KBM-7 (cell line): ENCODE data around the gene MAST4.
A peak's percentile ranks its signal among the peaks of the same experiment; 100 is the strongest.

Source experiments
- DNase-seq: peaks from one replicate; pipeline ENCODE4 v3.0.0-alpha.2; 2015
- in situ Hi-C: fragments of 300-500 bp; cut with MboI; formaldehyde crosslinking; loops from 2 replicates; pipeline ENCODE4 v1.14.3; 2020; ENCODE audit warnings: low sequenced_read_pairs, low pct_unique_long_range_greater_than_20kb, mixed read lengths

Gene MAST4

DNA sequence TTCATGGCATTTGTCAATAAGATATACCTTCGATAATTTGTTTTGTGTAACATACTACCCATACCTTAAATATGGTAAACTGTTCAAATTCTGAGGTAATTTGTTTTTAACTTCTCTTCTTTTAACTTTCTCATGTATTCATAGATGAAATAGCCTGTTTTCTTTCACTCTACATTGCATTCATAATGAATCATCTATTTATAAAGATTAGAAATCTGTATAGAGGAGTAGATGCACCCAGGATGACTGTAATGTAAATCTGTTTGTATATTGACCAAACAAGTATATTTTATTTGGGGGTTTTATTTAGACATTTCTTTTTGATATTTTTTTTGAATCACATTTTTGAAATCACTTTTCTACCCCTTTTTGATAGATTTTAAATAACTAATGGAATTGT is 455.8 kb downstream of the MAST4 start:
- in situ Hi-C loops: no loop called here

DNA sequence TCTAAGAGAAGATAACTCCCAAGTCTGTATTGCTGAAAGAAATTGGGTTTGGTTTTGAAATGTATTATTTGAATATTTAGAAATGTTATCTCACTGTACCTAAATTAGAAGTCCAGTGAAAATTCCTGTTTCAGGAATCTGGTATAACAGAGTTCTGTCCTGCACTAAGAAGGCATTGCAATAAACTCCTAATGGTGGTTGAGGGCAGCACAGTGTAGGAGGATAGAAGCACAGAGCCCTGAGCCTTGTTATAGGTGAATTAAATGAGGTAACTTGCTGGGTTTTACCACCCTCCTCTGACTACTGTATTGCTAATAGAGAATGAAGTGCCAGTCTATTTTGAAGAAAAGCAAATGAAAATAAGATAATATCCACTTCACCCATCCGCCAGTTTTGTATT is 457.0 kb downstream of the MAST4 start:
- in situ Hi-C loops: no loop called here
- DNase-seq: no peak

More for the DNA sequence above, 455.8 kb downstream of the MAST4 start:
- no peak for DNase-seq

DNA sequence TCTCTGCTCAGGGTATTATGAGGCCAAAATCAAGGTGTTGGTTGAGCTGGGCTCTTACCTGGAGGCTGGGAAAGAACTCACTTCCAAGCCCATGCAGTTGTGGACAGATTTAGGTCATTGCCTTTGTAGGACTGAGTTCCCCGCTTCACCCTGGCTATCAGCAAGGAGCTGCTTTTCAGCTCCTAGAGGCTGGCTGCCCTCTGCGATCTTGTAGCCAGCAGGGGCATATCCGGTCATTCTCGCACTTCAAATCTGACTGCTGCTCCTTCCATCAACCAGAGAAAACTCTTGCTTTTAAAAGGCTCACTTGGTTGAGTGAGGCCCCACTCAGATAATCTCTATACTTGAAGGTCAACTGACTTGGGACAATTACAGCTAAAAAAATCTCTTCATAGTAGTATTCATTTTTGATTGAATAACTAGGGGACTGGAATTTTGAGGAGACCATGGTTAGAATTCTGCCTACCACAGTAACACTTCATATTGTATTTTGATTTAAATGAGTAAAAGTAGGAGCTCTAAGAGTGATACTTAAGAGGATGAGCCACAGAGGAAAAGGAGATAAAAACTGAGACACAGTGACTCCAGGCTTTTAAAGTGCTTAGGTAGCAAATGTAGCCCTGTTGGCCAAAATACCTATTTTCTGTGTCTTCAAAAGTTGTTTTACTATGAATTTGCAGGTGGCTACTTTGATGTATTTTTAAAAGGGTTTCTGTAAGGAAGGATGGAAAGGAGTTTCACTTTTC is 463.0 kb downstream of the MAST4 start:
- in situ Hi-C loops: no loop called here
- no peak for DNase-seq

DNA sequence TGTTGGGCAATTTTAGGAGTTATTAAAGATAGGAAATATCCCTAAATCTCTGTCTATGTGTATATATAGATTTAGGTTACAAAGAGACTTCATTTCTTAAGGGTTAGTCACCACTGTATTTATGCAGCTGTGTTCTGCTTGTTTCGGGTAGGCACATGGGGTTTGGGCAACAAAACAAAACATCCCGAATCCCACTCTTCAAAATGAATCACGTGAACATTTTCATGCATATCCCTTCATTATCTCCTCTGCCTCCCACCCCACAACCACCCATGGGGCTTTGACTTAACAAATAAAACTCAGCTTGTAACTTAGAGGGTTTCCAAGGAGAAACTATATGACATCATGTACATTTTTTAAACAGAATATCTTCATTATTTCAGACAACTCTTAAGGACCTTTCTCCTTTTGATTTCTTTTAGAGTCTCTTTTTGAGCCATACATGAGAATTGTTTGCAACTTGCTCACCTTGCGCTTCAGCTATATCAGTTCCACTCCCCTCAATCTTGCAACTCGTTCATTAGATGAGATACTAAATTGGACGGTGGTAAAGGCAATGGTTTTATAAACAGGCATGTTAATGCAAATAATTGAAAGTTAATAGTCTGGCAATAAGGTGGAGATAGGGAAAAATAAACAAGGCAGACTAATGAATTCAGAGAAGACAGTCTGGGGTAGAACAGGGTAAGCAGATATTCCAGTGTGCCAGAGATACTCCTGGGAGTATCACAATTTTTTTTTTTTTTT is 463.7 kb downstream of the MAST4 start:
- in situ Hi-C loops: no loop called here
- DNase-seq: no peak

DNA sequence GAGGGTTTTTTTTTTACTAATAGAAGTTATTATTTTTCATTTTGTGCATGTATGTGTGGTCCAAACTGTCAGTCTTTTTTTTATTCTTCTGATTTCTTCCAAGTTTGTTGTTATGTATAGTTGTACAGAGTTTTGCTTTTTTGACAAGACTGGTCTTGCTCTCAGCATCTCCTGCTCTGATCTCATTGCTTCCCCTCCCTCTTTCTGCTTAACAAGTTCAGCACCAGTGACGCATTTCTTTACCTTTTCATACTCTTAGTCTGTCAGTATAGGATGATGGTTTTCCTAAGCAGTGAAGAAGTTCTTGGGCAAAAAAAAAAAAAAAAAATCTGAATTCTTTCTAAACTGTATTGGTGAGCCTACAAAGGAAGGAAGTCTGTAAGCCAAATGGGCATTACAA is 465.3 kb downstream of the MAST4 start:
- in situ Hi-C loops: no loop called here
- no peak for DNase-seq

DNA sequence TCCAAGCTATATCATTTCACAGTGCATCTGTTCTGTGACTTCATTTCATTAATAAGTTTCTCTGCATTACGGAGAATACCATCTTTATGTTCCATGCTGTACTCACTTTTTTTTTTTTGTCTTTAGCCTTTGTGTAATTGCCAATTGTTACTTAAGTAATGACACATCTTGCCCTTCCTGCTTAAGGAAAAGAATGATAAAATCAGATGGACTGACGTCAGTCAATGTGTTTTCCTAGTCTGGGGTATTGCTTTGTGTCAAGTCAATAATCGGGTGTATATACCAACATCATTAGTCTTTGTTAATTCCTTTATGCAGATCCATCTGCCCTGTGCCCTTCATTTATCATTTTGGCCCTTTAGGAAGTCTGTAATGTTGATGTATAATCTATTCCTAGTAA is 466.9 kb downstream of the MAST4 start:
- DNase-seq: no peak
- in situ Hi-C loops: no loop called here

DNA sequence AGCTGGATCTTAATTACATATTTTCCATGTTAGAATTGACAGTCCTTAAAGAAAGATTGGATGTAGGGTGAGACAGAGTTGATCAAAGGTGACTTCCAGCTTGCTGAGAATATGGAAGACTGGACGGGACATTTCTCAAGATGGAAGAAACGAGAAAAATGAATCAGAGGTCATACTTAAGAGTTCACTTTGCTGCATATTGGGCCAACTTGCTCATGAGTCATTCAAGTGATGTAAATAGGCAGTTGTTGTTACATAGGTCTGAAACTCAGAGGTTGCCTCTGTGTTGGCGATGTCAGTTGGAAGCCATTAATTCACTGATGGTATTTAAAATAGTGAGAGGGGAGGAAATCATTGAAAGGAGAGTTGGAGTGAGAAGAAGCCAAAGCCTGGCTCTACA is 467.6 kb downstream of the MAST4 start:
- in situ Hi-C loops: no loop called here
- DNase-seq: no peak

DNA sequence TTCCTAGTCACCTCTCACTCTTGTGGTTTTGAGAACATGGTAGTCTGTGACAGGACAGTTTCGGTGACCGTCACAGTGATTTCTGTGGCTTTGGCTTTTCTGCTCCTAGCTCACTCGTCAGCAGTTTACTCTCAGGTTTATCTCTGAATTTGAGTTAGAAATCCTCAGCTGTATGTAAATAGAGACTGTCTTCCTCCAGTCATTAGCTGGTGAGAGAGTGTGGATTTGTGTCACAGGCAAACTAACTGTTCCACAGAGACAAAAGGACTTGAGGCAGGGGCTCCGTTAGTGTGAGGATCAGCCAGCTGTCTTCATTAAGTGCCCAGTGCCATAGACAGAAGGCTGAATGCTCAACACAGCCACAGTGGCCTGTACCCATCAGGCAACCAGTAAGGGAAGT is 469.0 kb downstream of the MAST4 start:
- in situ Hi-C loops: no loop called here
- no peak for DNase-seq

DNA sequence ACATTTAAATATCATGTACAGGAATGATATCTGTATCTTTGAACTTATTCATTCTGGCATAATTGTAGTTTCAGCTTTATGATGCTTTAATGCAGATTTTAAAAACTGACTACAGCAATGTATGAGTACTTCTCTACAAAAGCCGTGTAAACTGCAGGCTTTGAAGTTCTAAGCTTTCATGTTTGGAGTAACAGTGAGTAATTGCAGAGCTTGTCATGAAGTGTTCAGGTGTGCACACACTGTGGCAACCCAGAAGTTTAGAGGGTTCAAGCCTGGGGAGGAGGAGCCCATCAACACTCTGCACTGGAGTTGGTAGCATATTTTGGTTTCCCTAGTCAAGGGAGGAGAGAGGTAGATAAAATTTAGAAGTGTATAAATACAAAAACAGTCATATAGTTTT is 469.5 kb downstream of the MAST4 start:
- in situ Hi-C loops: no loop called here
- DNase-seq: no peak

DNA sequence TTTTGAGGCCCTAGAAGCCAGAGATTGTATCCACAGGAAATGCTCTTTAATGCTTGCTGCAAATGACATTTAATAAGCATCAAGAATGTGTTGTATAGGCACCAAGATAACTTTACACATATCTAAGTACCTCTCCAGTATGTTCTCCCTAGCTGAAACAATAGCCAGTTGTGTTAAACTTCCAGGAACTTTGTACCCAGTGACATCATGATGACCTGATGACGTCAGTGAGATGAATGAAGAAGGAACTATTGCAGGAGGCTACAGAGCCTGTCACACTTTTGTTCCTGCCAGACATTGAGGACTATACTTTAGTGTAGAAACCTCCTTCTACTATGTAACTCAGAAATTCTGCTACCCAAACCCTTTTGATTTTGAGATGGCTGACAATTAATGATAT is 470.6 kb downstream of the MAST4 start:
- DNase-seq: no peak
- in situ Hi-C loops: no loop called here

DNA sequence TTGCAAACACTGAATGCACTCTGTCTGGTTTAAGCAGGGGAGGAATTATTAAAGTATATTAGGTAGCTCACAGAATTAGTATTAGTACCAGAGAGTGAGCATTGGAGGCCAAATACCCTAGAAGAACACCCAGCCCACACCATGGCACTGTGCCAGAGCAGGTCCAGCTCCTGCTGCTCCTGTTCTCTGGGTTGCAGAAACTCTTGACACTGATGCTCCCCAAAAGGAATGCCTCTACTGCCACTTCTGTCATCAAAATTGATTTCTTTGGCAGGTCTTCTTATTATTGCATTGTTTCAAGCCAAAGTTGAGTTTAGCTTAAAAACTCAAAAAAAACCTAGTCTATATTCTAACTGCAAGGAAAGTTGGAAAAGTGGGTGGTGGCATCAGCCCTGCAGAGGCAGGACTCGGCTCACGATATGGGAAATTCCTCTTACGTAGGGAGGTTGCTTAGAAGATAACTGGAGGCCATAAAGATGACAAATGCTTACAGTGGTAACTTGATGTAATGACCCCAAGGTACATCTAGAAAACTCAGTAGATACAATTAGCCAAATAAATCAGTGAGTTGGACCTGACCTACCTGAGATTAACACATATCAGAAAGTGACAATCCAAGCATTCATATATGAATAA is 477.0 kb downstream of the MAST4 start:
- no peak for DNase-seq
- in situ Hi-C loops: no loop called here

DNA sequence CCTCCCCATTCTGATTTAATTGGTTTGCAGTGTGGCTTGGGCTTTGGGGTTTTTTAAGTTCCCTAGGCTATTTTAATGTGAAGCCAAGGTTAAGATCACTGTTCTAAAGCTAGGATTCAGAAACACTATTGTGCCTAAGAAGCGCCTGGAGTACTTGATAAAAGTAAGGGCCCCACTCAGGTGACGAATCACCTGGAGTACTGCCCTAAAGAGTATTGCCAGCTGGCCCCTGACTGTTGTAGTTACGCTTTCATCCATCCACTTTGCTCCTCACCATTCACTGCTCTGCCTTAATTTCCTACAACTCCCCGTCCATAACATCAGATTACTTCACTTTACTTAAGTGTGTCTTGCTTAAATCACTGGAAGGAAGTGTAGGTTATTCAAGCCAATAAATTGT is 481.1 kb downstream of the MAST4 start:
- in situ Hi-C loops: no loop called here
- no peak for DNase-seq

DNA sequence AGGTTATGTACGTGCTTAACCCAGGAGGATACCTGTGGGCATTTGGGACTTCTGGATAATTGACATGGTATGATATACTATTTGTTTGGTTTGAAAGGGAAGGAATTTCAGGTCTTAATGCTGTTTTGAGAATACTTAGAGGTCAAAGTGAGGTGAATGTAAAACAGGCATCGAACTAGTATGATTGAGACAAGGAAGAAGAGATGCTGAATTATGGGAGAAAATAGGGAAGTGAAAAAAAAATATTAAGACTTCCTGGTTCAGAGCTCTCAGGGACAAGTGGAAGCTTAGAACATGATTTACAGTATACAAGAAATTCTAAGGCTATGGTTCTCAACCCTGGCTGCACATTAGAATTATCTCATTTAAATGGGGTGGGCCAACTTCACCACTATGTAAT is 485.1 kb downstream of the MAST4 start:
- peak; percentile 56 for DNase-seq
- in situ Hi-C loops: no loop called here

DNA sequence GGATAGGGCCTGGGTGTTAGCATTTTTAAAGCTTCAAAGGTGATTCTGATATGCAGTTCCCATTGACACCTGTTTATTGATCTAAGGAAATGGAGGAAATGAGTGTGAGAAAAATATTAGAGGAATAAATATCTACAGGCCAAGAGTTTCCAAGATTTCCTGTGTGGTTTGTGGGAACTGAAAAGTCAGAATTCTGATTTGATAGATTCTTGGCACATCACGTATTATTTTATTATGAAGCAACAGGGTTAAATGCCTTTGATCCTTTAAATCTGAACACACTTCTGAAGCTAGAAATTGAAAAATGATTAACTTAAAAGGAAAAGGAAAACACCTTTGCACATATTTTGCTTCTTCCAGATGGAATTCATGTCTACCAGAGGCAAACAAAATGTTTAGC is 486.7 kb downstream of the MAST4 start:
- DNase-seq: no peak
- in situ Hi-C loops: no loop called here

DNA sequence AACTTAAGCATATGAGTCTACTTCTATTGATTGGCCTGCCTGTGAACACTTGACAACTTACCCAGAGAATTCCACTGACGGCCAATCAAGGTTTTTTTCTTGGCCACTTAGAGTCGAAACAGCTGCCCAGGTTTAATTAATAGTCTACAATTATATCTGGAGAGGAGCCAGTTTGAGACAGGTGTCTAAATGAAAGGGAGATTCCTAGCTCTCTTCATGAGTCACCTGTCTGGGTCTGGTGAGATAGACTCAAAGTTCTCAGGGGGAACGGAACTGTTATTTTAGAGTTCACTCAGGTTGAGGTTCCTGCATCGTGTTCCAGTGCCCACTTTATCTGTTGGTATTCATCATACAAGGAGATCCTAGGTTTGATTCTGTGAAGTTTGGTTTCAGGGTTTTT is 489.4 kb downstream of the MAST4 start:
- DNase-seq: no peak
- in situ Hi-C loops: no loop called here

DNA sequence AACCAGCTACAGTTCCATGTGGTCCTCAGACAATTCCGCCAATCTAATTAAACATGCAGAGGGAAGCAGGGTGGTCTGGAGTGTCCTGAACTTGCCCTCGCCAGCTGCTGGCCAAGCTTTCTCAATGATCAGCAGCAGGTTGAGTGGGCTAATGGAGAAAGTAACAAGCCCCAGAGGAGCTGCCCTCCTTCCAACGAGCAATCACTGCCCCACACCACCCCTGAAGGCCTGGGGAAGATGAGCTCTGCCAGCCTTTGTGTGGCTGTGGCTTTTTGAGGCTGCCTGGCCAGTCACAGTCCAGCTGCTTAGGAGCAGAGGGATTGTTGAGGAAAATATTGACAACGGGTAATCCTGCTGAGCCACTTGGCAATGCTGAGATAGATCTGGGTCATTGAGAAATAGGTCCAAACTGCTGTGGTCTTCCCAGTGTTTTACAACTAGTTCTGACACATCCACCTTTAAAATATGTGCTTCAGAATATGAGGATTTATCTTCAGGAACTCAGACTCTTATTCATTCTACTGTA is 493.1 kb downstream of the MAST4 start:
- no peak for DNase-seq
- in situ Hi-C loops: no loop called here

DNA sequence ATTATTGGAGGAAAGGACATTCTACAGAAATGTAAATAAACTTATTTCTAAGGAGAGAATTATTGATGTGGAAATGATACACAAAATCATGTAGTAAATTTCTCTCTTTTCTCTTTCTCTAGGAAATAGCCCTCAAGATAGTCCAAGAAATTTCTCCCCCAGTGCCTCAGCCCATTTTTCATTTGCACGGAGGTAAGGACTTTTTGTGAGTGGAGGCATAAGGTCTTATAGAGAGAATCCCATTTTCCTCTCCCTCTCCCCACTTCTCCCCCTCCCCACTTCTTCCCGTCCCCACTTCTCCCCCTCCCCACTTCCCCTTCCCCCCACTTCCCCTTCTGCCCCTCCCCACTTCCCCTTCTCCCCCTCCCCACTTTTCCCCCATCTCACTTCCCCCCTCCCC is 493.8 kb downstream of the MAST4 start:
- DNase-seq: no peak
- in situ Hi-C loops: no loop called here

DNA sequence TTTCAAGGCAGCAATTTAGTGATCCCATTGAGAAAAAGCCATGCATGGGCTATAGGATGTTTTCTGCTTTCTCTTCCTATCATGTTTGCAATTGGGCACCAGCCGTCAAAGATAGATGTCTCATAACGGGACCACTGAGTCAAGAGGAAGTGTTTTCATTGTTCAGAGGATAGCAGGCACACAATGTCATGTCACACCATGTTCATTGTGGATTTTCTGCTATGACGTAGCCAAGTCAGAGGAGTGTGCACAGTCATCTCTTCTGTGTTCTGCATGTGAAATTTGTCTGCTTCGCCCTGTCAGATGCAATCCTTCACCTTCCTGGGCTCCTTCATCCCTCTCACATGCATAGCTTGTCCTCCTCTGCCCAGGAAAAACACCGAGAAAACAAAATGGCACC is 494.4 kb downstream of the MAST4 start:
- DNase-seq: no peak
- in situ Hi-C loops: no loop called here

DNA sequence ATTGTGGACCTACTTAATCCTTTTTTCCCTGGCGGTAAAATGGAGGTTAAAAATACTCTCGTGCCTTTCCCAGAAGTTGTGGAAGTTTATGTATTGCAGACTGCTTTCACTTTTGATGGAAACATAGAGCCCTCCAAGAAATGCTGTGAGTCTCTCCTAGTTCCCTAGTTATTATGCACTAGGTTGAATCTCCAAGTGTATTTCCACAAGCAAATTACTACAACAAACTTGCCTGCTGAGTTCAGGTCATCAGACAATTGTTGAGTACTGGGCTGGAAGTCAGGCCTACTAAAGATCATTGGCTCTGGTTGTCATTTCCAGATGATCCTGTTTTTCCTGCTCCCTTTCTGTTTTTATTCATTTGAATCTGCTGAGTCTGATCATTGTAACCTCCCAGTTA is 496.3 kb downstream of the MAST4 start:
- DNase-seq: no peak
- in situ Hi-C loops: no loop called here

DNA sequence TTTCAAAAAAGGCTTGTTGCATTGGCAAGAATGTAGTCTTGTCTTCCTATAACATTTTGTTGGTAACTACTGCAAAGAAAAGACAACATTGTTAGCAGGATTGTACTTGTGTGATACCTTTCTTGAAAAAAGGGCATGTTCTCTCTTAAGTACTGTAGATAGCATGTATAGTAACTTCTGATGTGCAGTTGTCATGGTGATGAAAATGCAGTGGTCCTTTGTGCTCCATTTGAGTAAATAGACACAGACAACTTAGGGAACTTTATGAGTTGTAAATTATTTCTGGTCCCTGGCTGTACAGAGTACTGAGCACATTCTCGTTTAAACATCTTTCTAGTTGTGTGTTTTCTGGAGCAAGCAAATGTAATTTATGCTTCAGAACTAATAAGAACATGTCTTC is 497.1 kb downstream of the MAST4 start:
- no peak for DNase-seq
- in situ Hi-C loops: no loop called here
